Trophoblast cell (in vitro differentiated cells and primary cell): ENCODE measurements around the gene BCAN.

Source experiments
- DNase-seq, 2 donors: peaks; one replicate each; pipeline ENCODE4 v3.0.0-alpha.2; 2016
- H2AFZ ChIP-seq: 2 replicates; pipeline ENCODE4 v1.6.1; 2013; ENCODE audit warnings: low read length, moderate library complexity, mild to moderate bottlenecking; ENCODE audit not compliant: insufficient read depth, poor library complexity
- H2AK5ac ChIP-seq: 2 replicates; pipeline ENCODE4 v1.6.1; 2013; ENCODE audit warnings: mild to moderate bottlenecking, low read length
- H2BK120ac ChIP-seq: 2 replicates; pipeline ENCODE4 v1.6.1; 2013; ENCODE audit warnings: low read length, mild to moderate bottlenecking, moderate library complexity; ENCODE audit not compliant: insufficient read depth, poor library complexity
- H2BK12ac ChIP-seq: 2 replicates; pipeline ENCODE4 v1.6.1; 2013; ENCODE audit warnings: mild to moderate bottlenecking, low read length, moderate library complexity
- H2BK5ac ChIP-seq: 2 replicates; pipeline ENCODE4 v1.6.1; 2013; ENCODE audit warnings: low read length, low read depth, moderate library complexity, mild to moderate bottlenecking; ENCODE audit not compliant: poor library complexity
- H3K14ac ChIP-seq: 2 replicates; pipeline ENCODE4 v1.6.1; 2013; ENCODE audit warnings: mild to moderate bottlenecking, low read length
- H3K18ac ChIP-seq: 2 replicates; pipeline ENCODE4 v1.6.1; 2013; ENCODE audit warnings: mild to moderate bottlenecking, low read length
- H3K23ac ChIP-seq: 2 replicates; pipeline ENCODE4 v1.6.1; 2013; ENCODE audit warnings: low read length
- H3K27ac ChIP-seq: 2 replicates; pipeline ENCODE4 v1.5.1; 2013; ENCODE audit warnings: low read depth, mild to moderate bottlenecking, inconsistent platforms, low read length, moderate library complexity
- H3K27me3 ChIP-seq: 2 replicates; pipeline ENCODE4 v1.6.1; 2013; ENCODE audit warnings: inconsistent platforms, mild to moderate bottlenecking, low read length, moderate library complexity; ENCODE audit not compliant: insufficient read depth
- H3K36me3 ChIP-seq, 2 experiments: 1 replicate in 1 of 2; 2 replicates in 1 of 2; pipeline ENCODE4 v1.6.1; 2013; ENCODE audit warnings: low read length in 2 of 2, mild to moderate bottlenecking in 2 of 2, moderate library complexity in 1 of 2; ENCODE audit not compliant: insufficient read depth in 2 of 2, control insufficient read depth in 1 of 2
- H3K4ac ChIP-seq: 2 replicates; pipeline ENCODE4 v1.6.1; 2013; ENCODE audit warnings: low read depth, mild to moderate bottlenecking, low read length, moderate library complexity
- H3K4me1 ChIP-seq, 2 experiments: 1 replicate in 1 of 2; 2 replicates in 1 of 2; pipeline ENCODE4 v1.6.1; 2013; ENCODE audit warnings: low read length in 2 of 2, mild to moderate bottlenecking in 2 of 2, moderate library complexity in 1 of 2; ENCODE audit not compliant: insufficient read depth in 2 of 2, control insufficient read depth in 1 of 2
- H3K4me2 ChIP-seq: 2 replicates; pipeline ENCODE4 v1.6.1; 2013; ENCODE audit warnings: inconsistent platforms, mild to moderate bottlenecking, low read length, moderate library complexity
- H3K4me3 ChIP-seq: 2 replicates; pipeline ENCODE4 v1.5.1; 2013; ENCODE audit warnings: mild to moderate bottlenecking, low read depth, low read length, inconsistent platforms
- H3K79me1 ChIP-seq: one replicate; pipeline ENCODE4 v1.6.1; 2013; ENCODE audit warnings: low read length
- H3K79me2 ChIP-seq: 2 replicates; pipeline ENCODE4 v1.6.1; 2013; ENCODE audit warnings: low read length, mild to moderate bottlenecking; ENCODE audit not compliant: control insufficient read depth, insufficient read depth, poor library complexity
- H3K9ac ChIP-seq: 2 replicates; pipeline ENCODE4 v1.6.1; 2013; ENCODE audit warnings: mild to moderate bottlenecking, low read length
- H3K9me3 ChIP-seq: 2 replicates; pipeline ENCODE4 v1.6.1; 2013; ENCODE audit warnings: low read depth, mild to moderate bottlenecking, control low read depth, inconsistent platforms, low read length; ENCODE audit not compliant: insufficient read depth
- H4K12ac ChIP-seq: 2 replicates; pipeline ENCODE4 v1.6.1; 2013; ENCODE audit warnings: low read depth, mild to moderate bottlenecking, low read length, moderate library complexity
- H4K8ac ChIP-seq: 2 replicates; pipeline ENCODE4 v1.6.1; 2013; ENCODE audit warnings: low read depth, mild to moderate bottlenecking, low read length, moderate library complexity
- H4K91ac ChIP-seq: one replicate; pipeline ENCODE4 v1.6.1; 2013; ENCODE audit warnings: low read depth, mild to moderate bottlenecking, low read length, moderate library complexity
- WGBS: extraction: QIAGEN DNeasy Blood & Tissue Kit; methylation state at CpG from one replicate; pipeline ENCODE4 v1.1.7; 2013; ENCODE audit warnings: missing lambda C conversion rate; ENCODE audit not compliant: insufficient read length, insufficient coverage; ENCODE audit errors: extremely low coverage; 5-methylcytosine and 5-hydroxymethylcytosine counted together

Gene BCAN

GRCh38 chr1:156673387-156674121 is 31.6 kb downstream of the BCAN start:
- WGBS = no CpG with 5 or more reads among the region's 8 CpGs
- H4K12ac ChIP-seq = no peak overlapping the region
- peak overlapping the region; percentile 78 for H3K4me2 ChIP-seq
- no peak overlapping the region for H3K23ac ChIP-seq
- no peak overlapping the region for H2BK12ac ChIP-seq
- H3K4me3 ChIP-seq = no peak overlapping the region
- no peak overlapping the region for H2BK120ac ChIP-seq
- H4K91ac ChIP-seq = no peak overlapping the region
- no peaks in the 10 kb centered on the region for H3K9me3 ChIP-seq
- peaks cover 26% of the 10 kb centered on the region for H3K79me2 ChIP-seq
- peak overlapping the region; percentile 23 for H3K18ac ChIP-seq
- H2AK5ac ChIP-seq = no peak overlapping the region
- DNase-seq = no peak
- no peak overlapping the region for H3K4ac ChIP-seq
- peak overlapping the region; percentile 63 for H3K14ac ChIP-seq
- H3K36me3 ChIP-seq = peaks cover 34% of the 10 kb centered on the region in 2 experiments
- no peak overlapping the region for H2BK5ac ChIP-seq
- no peak overlapping the region for H4K8ac ChIP-seq
- H3K4me1 ChIP-seq = peaks cover 45 to 62% of the 10 kb centered on the region in 2 experiments
- H3K9ac ChIP-seq = peak overlapping the region; percentile 6
- H3K27ac ChIP-seq = no peak overlapping the region
- peaks cover 38% of the 10 kb centered on the region for H3K79me1 ChIP-seq
- H2AFZ ChIP-seq = no peak overlapping the region
- H3K27me3 ChIP-seq = no peaks in the 10 kb centered on the region

- peak overlapping the region; percentile 90 for H3K4me3 ChIP-seq
- no peak overlapping the region for H4K8ac ChIP-seq
- no peak overlapping the region for H3K27ac ChIP-seq
- no peak overlapping the region for H2BK12ac ChIP-seq
- H4K12ac ChIP-seq = no peak overlapping the region
- H3K14ac ChIP-seq = peak overlapping the region; percentile 22
- peaks cover 31 to 34% of the 10 kb centered on the region in 2 experiments for H3K36me3 ChIP-seq
- DNase-seq = no peak
- no peaks in the 10 kb centered on the region for H3K27me3 ChIP-seq
- H2BK120ac ChIP-seq = no peak overlapping the region
- H2BK5ac ChIP-seq = peak overlapping the region; percentile 97
- peak overlapping the region; percentile 91 for H4K91ac ChIP-seq
- peaks cover 28% of the 10 kb centered on the region for H3K79me1 ChIP-seq
- peak overlapping the region; percentile 78 for H3K4me2 ChIP-seq
- 100% methylated on average over 1 of the region's 18 CpGs for WGBS
- no peak overlapping the region for H2AK5ac ChIP-seq
- no peak overlapping the region for H3K23ac ChIP-seq
- H3K18ac ChIP-seq = peak overlapping the region; percentile 38
- H3K79me2 ChIP-seq = peaks cover 26% of the 10 kb centered on the region
- H3K9ac ChIP-seq = peak overlapping the region; percentile 81
- H3K9me3 ChIP-seq = no peaks in the 10 kb centered on the region
- H3K4me1 ChIP-seq = peaks cover 28 to 43% of the 10 kb centered on the region in 2 experiments
- no peak overlapping the region for H2AFZ ChIP-seq
- H3K4ac ChIP-seq = peak overlapping the region; percentile 96
Observed at GRCh38 chr1:156675210-156676113, 33.5 kb downstream of the BCAN start.

GRCh38 chr1:156676114-156676819 is 34.4 kb downstream of the BCAN start:
- H3K27me3 ChIP-seq = no peaks in the 10 kb centered on the region
- H3K4ac ChIP-seq = peak overlapping the region; percentile 96
- H3K79me1 ChIP-seq = peaks cover 28% of the 10 kb centered on the region
- H3K9me3 ChIP-seq = no peaks in the 10 kb centered on the region
- H3K36me3 ChIP-seq = peaks cover 29 to 31% of the 10 kb centered on the region in 2 experiments
- peak overlapping the region; percentile 91 for H4K91ac ChIP-seq
- H3K18ac ChIP-seq = peak overlapping the region; percentile 97
- H3K4me2 ChIP-seq = peak overlapping the region; percentile 78
- H3K27ac ChIP-seq = peak overlapping the region; percentile 65
- peak overlapping the region; percentile 82 for H2BK120ac ChIP-seq
- H3K23ac ChIP-seq = no peak overlapping the region
- peak overlapping the region; percentile 97 for H2BK5ac ChIP-seq
- DNase-seq = no peak
- peak overlapping the region; percentile 54 for H4K12ac ChIP-seq
- peaks cover 21 to 36% of the 10 kb centered on the region in 2 experiments for H3K4me1 ChIP-seq
- H3K9ac ChIP-seq = peak overlapping the region; percentile 81
- peak overlapping the region; percentile 90 for H3K4me3 ChIP-seq
- WGBS = no CpG with 5 or more reads among the region's 49 CpGs
- peaks cover 26% of the 10 kb centered on the region for H3K79me2 ChIP-seq
- H4K8ac ChIP-seq = peak overlapping the region; percentile 72
- H2BK12ac ChIP-seq = peak overlapping the region; percentile 79
- peak overlapping the region; percentile 86 for H3K14ac ChIP-seq
- peak overlapping the region; percentile 61 for H2AFZ ChIP-seq
- peak overlapping the region; percentile 65 for H2AK5ac ChIP-seq
